Stimulated activated naive CD4-positive, alpha-beta T cell (primary cell): ENCODE measurements around the gene GATB.

ENCODE experiments used
- DNase-seq, 6 experiments: peaks; one replicate each; lab custom pipeline; 2025; lab: John Stamatoyannopoulos, UW

The GATB gene

DNA sequence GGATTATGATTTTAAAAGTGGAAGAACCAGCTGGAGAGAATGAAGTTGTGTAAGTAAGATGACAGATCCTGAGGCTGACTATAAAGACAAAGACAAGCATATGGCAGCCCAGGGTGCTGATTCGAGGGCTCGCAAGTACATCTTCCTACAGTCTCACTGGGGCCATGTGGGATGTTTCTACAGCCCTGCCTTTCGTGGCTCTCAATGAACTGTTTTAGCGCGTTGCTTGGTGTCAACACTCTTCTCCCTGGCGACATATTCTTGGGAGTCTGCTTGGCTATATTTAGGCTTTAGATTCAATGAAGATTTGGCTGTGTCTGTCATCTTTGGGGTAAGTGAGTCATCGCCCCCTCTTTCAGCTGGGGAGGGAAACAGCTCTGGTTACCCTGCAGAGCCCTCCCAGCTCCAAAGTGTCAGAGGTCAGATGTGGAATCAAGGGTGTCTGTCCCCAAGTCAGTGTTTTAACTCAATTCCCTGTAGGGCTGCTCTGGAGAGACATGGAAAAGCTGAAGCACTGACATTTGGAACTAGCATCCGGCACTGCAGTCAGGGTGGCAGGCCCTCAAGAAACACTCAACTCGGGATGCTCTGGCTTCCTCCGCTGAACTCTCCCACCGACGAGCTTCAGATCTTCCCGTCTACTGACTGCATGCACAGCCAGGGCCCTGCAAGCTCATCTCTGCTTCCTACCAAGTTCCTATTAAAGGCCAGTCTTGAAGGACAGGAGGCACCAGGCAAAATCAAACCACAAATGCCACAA, 65.7 kb downstream of the GATB start:
- DNase-seq: no peak

DNA sequence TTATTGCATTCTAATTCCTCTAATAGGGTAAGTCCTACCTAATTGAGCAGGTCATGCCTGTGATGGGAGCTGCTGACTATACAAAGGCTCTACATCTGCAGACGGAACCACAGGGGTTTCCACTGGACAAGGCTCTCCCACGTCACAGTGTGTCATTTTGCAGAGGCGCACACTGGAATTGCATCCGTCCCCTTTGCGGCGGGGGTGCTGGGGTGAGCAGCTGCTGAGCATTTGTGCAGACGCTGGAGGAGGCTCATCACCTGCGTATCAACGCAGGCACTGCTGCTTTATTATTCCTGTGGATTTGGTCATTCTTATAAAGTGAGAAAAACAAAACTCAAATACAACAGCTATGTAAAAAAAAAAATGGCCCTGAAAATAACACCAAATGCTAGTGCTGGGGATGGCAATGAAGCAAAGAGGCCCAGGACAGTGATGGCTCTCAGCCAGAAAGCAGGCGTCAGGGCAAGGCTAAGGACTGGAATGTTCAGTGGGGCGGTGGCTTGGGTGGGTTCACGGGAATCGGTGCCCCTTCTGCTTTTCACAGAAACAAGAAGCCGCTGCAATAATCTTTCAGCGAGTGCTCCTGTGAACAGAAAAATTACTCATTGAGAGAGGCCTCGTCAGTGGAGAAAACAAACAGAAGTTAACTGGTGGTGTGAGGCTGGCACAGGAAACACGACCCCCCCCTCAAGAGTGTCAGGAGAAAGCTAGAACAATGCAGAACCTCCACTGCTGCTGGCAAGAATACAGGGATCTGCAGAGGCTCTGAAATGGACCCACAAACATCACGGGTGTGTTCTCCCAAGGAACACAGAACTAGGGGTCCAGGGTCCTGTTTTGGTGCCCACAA, 67.8 kb downstream of the GATB start:
- DNase-seq: no peak

DNA sequence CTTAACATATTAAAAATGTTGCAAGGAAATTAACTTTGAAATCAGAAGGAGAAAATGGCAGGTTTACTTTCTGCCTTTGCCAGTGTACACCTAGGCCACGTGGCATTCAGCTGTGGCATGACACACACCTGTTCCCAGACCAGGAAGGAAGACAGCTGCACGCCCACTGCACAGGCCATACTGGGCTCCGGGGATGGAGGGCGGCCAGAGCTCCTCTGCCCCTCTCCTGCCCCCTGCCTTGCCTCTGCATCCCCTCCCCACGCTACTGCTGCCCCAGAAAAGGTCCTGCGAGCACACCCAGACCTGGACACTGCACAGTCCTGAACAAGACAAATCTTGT, 68.4 kb downstream of the GATB start:
- DNase-seq: no peak

DNA sequence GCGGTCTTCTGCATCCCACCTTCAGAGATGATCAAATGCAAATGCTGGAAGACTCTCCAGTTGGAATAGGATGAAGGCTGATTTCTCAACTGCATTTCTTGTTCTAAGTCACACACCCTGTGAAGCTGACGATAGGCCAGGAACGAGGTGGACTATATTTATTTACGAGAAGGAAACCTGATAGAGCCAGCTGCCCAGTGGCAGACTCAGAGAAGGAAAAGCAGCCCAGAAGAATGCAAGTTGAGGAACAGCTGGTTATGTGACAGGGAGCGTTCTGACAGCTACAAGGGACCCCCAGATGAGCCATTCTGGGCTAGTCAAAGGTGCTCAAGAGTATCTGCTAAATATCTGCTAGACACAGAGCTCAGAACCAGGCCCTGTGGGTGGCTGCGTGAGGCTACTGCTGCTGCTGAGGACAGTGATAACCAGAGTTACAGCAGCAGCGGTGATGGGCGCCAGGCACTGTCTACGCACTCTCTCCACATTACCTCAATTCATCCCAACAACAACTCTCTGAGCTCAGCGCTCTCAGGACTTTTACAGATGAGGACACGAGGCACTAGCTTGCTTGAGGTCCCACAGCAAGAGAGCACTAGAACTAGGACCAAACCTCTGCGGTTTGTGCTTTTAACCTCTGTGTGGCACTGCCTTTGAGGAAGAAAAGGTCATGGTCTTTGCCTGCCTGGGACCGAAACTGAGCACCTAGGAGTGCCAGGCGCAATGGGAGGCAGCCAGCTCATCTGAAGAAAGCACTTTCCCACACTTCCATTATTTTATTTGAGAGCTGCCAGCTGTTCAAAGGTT, 69.0 kb downstream of the GATB start:
- no peak for DNase-seq

DNA sequence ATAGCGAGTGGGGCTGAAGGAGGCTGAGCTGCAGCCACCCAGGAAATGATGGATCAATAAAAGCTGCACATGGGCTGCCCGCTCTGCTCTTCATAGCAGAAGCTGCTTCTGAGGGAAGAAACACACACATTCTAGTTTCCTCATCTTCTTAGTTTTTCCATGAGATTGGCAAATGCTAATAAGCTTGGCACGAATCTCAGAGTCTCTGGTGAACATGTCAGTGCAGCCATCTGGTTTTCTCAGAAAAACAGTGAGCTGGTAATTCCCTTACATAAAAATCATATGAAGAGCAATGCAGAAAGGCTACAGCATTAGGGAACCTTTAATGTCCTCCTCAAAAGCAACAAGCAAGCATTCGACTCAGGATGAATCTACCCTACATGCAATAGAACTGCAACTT, 69.9 kb downstream of the GATB start:
- DNase-seq: no peak

DNA sequence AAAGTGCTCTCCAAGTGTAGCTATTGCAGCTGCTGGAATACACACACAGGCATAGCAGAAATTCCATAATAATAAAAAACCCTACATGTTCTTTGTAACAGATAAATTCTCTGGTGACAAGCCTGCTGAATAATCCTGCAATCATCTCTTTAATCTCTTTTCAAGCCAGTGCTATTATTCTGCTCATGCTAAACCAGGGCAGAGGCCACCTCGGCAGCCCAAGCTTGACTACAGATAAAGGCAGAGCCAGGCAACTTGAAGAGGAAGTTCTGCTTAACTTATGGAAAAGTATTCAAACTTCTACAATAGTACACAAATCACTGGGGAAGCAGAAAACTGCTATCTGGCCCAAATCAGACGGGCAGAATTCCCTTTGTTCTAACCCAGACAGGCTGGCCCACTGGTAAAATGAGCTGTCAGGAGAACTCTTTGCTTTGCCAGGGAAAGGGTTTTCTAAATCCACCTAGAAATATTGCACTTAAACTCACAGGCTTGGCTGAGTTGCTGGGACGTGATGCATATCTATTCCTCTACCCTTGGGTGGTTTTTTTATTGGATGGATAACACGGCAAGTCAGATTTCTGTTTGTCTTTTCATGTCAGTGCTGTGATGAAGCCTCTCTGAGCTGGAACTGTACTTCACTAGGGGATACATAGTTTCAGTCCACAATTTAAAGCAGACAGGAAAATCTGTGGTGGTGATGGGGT, 70.5 kb downstream of the GATB start:
- DNase-seq: no peak

DNA sequence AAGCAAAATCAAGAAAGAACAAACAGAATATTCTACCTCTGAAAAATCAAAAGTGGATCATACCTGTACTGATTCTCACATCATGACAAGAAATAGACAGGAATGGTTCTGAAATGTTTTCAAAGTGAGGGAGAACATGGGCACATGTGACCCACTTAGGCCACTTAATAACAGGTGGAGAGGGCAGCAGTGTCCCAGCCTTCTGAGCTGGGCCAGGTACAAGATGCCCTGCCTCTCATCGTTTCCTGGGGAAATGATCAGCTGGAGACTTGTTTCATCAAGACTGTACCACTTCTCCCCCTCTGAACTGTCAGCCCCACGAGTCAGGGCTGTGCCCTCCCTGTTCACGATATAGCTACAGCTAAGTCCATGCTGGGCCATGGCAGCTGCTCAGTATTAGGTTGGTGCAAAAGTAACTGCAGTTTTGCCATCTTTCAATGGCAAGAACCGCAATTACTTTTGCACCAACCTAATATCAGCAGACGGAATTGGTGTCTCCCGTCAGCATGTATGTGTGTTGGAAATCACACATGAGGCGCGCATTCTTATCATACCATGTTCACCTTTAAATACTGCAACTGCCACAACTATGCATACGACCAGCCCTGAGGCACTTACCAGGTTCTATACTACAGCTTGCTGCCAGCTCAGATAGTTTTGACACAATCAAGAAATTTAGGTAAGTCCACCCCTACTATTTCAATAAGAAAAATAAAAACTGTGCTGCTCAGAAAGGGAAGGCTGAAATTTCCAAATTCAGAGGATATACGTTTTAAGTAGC, 71.4 kb downstream of the GATB start:
- no peak for DNase-seq

DNA sequence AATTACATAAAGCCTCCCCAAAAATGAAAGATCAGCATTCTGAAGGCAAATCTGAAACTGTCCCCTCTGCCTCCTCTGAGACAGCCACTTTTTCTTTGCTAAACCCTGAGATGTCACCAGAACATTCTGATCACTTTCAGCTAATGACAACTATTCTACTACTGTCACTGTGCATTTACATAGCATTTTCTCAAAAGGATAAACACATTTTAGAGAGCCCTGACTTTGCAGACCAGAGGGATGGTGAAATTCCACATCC, 72.1 kb downstream of the GATB start:
- no peak for DNase-seq

DNA sequence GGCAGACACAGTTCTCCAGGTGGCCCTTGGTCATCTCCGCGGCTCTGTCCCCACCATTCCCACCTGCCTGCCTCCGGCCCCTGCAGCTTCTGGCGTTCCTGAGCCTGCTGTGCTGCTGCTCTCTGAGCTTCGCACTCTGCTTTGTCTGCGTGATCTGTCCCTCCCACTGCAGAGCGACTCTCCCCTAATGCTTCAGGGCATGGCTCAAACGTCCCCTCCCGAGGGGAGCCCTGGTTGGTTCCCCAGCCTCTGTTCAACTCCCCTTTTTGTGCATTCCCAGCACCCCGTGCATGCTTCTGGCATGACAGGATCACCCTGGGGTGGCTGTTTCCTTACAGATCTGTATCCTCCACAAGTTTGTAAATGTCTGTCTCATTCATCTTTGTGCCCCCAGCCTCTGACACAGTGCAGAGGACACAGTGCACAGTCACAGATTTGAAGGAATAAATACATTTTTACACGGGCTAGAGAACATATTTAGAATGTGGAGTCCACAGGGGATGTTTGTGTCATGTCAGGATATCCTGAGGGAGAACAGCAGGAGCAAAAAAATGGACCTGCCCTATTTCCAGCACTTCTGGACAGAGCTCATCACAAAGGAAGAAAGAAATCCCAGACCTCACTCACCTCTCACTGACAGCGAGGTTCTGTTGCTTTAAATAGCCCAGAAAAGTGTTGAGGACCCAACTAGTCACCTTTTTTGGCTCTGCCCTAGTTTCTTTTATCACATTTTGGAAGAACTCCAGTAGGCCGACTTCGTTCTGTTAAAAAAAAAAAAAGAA, 72.6 kb downstream of the GATB start:
- DNase-seq: no peak

DNA sequence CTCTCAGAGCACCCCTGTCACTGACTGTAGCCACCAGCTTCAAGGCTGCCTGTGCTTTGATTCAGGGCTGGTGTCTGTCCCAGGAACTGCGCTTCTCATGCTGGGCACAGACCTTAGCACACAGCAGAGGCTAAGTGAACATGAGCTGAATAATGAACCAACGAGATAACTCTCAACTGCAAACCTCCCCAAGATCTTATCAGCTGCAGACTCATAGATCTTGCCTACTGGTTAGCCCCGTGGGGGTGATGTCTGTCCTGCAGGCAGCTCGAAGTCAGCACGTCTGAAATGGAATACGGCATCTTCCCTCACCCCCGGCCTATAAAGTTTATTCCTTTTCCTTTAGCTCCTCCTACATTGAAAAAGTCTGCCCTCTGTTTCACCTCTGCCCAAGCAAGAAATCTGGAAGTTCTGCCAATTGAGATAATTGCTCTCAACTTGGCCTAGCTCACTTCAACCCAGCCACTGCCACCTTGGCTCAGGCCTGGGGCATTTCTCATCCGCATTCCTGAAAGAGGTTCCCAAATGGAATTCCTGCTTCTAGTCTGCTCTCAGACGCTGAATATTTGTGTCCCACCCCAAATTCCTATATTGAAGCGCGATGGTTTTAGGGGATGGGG, 73.7 kb downstream of the GATB start:
- no peak for DNase-seq

DNA sequence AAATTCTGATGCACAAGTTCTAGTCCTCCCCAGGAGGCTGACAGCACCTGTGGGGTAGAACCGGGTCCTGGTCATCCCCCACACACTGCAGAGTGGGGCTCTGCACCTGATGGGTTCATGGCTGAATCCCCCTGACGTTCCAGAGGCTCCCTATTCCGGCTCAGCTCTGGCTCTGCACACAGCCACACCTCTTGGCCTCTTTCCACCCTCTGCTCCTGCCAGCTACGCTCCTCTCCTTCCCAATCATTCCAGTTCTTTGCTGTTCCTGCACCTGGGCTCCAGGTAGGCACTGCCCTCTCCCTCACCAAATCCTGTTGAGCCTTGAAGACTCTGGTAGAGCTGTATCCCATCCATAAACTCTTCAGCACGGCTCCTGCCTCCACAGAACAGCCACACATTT, 75.5 kb downstream of the GATB start:
- no peak for DNase-seq

DNA sequence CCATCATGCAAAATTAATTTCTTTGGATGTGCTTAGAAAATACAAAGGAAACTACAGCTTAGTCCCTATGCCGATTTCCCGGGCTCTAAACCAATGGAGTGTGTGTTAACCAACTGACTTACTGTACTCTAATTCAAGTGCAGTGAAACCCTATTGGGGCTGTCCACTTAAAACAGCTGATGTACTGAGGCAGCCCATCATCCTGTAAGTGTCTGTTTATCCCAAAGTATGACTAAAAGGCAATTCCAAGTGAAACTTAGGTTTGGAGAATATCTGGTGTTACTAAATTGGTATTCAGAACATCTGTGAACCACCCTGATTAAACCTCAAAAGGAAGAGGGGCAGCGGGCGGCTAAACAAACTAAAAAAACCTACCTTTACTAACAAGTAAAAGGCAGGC, 79.7 kb downstream of the GATB start:
- no peak for DNase-seq

DNA sequence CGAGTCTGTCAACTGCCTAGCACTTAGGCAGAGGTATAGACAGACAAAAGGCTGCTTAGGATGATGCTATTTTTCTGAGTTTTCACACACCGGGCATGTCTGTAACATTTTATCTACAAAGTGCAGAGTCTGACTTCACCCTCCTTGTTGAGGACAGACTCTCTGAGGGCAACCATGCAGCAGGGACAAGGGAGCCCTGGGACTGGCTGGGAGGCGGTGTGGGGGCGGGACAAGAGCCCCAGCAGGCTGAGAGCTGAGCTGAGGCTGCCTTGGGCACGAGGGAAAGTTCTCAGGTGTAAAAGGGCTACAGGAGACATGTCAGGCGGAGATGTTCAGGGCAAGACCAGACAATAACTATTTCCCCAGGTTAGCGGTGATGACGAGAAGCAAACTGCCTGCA, 81.6 kb downstream of the GATB start:
- DNase-seq: no peak

DNA sequence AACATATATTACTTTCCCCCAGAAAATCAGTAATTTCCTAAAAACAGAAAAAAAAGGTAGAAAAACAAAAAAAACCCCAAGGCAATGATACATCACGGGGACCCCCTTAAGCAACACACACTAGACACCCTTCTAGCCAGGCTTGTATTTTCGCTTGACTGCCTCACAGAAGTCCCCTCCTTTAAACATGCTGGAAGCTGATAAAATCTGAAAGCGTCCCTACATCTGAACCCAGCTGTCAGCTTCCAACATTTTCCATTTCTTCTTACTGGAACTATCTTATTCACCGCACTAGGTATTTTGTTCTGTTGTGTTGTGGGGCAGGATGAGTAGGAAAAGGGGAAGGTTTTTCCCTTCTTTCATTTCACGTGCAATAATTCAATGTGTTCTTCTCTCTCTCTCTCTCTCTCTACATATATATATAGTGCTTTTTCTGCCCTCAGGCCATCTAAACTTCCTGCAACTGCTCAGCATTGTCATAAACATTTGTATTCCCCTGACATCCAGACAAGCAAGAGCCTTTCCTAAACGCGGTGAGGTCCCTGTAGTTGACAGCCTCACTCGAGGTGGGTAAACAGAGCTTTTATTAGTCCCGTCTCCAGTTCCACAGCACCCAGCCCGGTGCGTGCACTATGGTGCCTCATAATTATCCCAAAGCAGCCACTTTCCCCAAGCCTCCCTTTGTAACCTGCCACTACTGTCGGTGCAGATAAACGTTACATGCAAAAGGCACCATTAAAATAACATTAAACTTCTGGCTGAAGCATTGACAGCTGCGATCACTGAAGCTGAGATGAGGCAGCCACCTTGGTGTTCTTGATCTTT, 82.5 kb downstream of the GATB start:
- no peak for DNase-seq

DNA sequence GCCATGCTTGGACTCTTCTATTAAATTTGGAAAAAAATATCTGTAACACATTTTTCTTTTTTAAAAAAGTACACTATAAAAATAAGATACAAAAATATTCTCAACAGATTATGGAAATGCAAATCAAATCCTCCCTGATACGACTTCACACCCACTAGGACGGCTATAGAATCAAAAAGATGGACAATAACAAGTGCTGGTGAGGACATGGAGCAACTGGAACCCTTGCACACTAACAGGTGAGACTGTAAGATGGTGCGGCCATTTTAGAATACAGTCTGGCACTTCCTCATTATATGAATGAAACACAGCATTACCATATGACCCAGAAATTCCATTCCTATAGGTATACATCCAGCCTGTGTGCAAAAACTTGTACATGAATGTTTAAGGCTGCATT, 83.6 kb downstream of the GATB start:
- DNase-seq: no peak

DNA sequence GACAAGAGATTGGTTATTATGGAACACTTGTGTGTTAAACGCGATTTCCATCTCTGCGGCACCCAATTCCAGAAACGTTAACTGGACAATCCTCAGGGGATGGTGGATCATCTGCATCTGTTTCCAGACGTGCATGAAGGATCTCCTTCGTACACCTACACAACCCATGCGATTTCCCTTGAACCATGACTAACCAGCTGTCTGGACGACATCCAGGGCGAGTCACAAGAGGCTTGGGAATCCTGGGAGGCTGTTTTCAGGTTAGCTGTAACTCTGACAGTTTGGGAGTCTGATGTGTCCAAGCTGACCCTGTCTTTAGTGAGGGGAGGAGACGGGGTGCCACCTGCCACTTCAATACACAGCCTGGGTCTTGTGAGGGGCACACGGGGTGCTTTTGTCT, 84.5 kb downstream of the GATB start:
- DNase-seq: no peak

DNA sequence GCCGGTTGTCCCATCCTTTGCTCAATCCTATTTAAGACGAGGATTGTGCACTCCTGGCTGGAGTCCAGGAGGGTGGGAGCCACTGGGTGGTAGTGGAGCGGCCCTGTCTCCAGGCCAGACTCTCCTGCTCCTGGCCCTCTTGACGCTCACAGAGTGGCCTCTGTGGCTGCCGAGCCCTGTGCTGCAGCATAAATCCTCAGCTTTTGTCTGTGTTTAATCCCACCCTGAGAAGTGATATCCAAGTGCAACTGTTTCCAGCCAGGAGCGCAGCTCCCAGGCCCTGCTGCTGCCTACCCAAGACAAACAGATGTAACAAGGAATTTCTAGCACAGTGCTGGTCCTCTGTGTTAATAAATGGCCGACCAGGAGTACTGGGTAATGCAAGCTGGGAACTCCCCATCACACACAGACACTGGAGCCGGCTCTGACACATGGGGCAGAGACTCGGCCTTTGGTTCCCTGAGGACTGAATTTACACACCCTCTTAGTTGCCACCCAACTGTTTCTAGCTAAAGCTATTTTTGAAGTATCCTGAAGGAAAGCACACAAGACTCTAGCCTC, 85.3 kb downstream of the GATB start:
- no peak for DNase-seq

DNA sequence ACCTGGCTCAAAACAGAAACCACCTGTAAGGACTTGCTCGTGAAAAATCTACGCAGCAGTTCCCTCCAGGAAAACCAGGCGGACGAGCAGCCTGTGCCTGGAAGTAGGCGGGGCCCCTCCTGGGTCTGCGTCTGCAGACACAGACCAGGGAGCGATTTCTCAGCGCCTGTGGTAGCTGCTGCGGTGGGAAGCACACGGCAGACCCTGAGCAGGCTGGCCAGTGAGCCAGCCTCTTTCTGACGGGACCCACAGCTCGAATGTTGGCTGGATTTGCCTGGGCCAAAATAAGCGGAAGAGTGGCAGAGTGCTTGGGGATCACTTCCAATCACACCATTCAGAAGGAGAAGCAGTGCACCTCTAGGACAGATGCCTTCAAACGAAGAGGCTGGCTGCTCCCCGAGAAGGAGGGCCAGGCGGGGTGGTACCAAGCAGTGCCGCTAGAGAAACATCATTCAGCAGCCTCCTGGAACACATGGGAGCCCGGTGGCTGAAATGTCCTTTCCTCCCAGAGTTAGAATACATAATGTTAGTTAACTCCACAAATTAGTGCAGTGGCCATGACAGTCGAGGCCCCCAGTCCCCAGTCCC, 85.9 kb downstream of the GATB start:
- DNase-seq: no peak
